Heart left ventricle (tissue), 16 donors: Measurements from ENCODE around the gene PRKCA. TPM values are rescaled to one million over a fixed set of nuclear protein-coding genes. Genes with fewer than 3 reads are reported as not detected.

Experiments used
- ATAC-seq, 4 donors: fragments of 200-7000 bp; cut with Tn5 transposase; one replicate each; pipeline ENCODE4 v1.9.1; 2020 to 2022; ENCODE audit warnings: moderate library complexity in 4 of 4, mild to moderate bottlenecking in 3 of 4, moderate number of reproducible peaks in 1 of 4
- DNase-seq, 5 donors: peaks; one replicate each; pipeline ENCODE4 v3.0.0-alpha.2; 2020
- H3K27ac ChIP-seq, 12 donors: fragments of 200-600 bp; sonication (generic) in 4 of 12; one replicate each; pipeline versions ENCODE4 v1.5.0 to v1.8.0; 2016 to 2022; ENCODE audit warnings: mild to moderate bottlenecking in 2 of 12
- H3K27me3 ChIP-seq, 9 donors: fragments of 200-600 bp; sonication (generic) in 2 of 9; one replicate each; pipeline versions ENCODE4 v1.5.1 to v1.8.0; 2016 to 2022; ENCODE audit warnings: mild to moderate bottlenecking in 3 of 9
- H3K36me3 ChIP-seq, 9 donors: fragments of 200-600 bp; sonication (generic) in 2 of 9; one replicate each; pipeline versions ENCODE4 v1.5.0 to v1.8.0; 2018 to 2022; ENCODE audit warnings: mild to moderate bottlenecking in 2 of 9
- H3K4me1 ChIP-seq, 12 donors: fragments of 200-600 bp; sonication (generic) in 4 of 12; one replicate each; pipeline versions ENCODE4 v1.5.0 to v1.8.0; 2016 to 2022; ENCODE audit warnings: mild to moderate bottlenecking in 3 of 12
- H3K4me3 ChIP-seq, 12 donors: fragments of 200-600 bp; sonication (generic) in 4 of 12; one replicate each; pipeline versions ENCODE4 v1.5.0 to v1.8.0; 2017 to 2022; ENCODE audit warnings: mild to moderate bottlenecking in 9 of 12, moderate library complexity in 4 of 12
- H3K9me3 ChIP-seq, 12 donors: fragments of 200-600 bp; sonication (generic) in 4 of 12; one replicate each; pipeline versions ENCODE4 v1.5.0 to v1.8.0; 2016 to 2022; ENCODE audit warnings: mild to moderate bottlenecking in 1 of 12
- CTCF ChIP-seq, 12 donors: fragments of 200-600 bp; sonication (generic) in 4 of 12; IDR thresholded peaks; one replicate each; pipeline versions ENCODE4 v1.5.0 to v1.8.0; 2018 to 2022; ENCODE audit warnings: antibody characterized with exemption in 12 of 12, mild to moderate bottlenecking in 5 of 12
- POLR2A ChIP-seq, 2 donors: fragments of 450-650 bp; IDR thresholded peaks; one replicate each; pipeline ENCODE4 v1.6.1; 2017; ENCODE audit warnings: antibody characterized with exemption in 2 of 2, mild to moderate bottlenecking in 2 of 2, moderate library complexity in 2 of 2
- WGBS, 4 donors: extraction: QIAGEN DNeasy Blood & Tissue Kit in 2 of 4; methylation state at CpG; one replicate each; pipeline versions ENCODE4 v1.1.5 to v1.1.7; 2013 to 2018; 5-methylcytosine and 5-hydroxymethylcytosine counted together
- intact Hi-C, 10 donors: fragments of 100-400 bp; cut with DNase I; formaldehyde crosslinking; loops; one replicate each; pipeline versions ENCODE4 v1.11.1 to v1.14.2; 2022
- polyA plus RNA-seq, 2 donors: library from polyadenylated mRNA; stranded (reverse); fragments of 200-250 nt; gene quantifications; one replicate each; pipeline ENCODE4 v1.2.3, GENCODE V29; 2013
- total RNA-seq, 9 donors: library from RNA; depleted of rRNA in 2 of 9; stranded (reverse); fragments of >200 nt in 2 of 9; fragmentation: NEBNext Ultra II Directional in 3 of 9; extraction: Animal tissue kit (Norgen Biotek cat#: 25700) in 3 of 9; gene quantifications; one replicate each; pipeline versions ENCODE4 v1.1.0 to v1.2.4, GENCODE V29; 2016 to 2023
- donor health status: ischemic (EF 13 %, LVEDD 7.1; RV severe dilation, severe dysfunction).
- donor health status: healthy with polysubstance abuse.
- donor health status: DM: no; HTN: yes; CAD: no.
- donor health status: DM: no; HTN: no; CAD: no.
- donor health status: ischemic (EF 25% LVEDD 6.9; RV normal size, moderate dysfunction).
- donor health status: ischemic (EF 25% LVEDD 5.7; RV mildly dilated, moderate dysfunction).
- donor health status: healthy.
- donor health status: DM: yes; HTN: yes; CAD: no.
- donor health status: ischemic (EF 35%, LVEDD 5.7; RV mildly dilated, moderate dysfunction).
- donor health status: nonischemic (EF 11% LVEDD 7.7; RV severe dilation, severe dysfunction).
- donor health status: DM: yes; HTN: yes; CAD: no.
- donor health status: PGD.
- donor health status: ischemic (EF 29% LVEDD 5.4; RV normal size, mild dysfunction).
- donor health status: nonischemic (EF 23%, LVEDD 6.1; RV moderate dilation, normal function).

PRKCA gene
- total and polyA plus RNA-seq, 11 donors: 3.4 to 26.8 (median 11.4) TPM

GRCh38 chr17:66508896-66509844 lies 206.8 kb downstream of the PRKCA start:
- DNase-seq: peak in 1 of 5 donors; percentile 34
- H3K36me3 ChIP-seq: no peaks in the 10 kb centered on the region
- intact Hi-C loops: no loop called here
- no peak for TF ChIP-seq CTCF (IDR thresholded peaks at IDR 0.05)
- TF ChIP-seq POLR2A (IDR thresholded peaks at IDR 0.05): no peak
- H3K27ac ChIP-seq: peak overlapping the region in 2 of 12 donors; percentile 9 to 20
- 68 to 77% (median 72%) methylated on average over 8 of the region's 8 CpGs for WGBS, 4 donors
- H3K4me3 ChIP-seq: no peak overlapping the region
- H3K9me3 ChIP-seq: no peaks in the 10 kb centered on the region
- peaks cover 0 to 12% (median 8%) of the 10 kb centered on the region in 12 donors for H3K4me1 ChIP-seq
- peak in 2 of 4 donors; percentile 72 to 80 for ATAC-seq
- no peaks in the 10 kb centered on the region for H3K27me3 ChIP-seq

- 70 to 82% (median 73%) methylated on average over 3 of the region's 3 CpGs for WGBS, 4 donors
- intact Hi-C loops: no loop called here
These were observed 207.5 kb downstream of the PRKCA start for GRCh38 chr17:66509926-66510325.

GRCh38 chr17:66511135-66511534 lies 208.7 kb downstream of the PRKCA start:
- no peaks in the 10 kb centered on the region for H3K27me3 ChIP-seq
- DNase-seq (no peak), ATAC-seq (no peak)
- intact Hi-C loops: no loop called here
- H3K27ac ChIP-seq: no peak overlapping the region
- no peaks in the 10 kb centered on the region for H3K36me3 ChIP-seq
- H3K4me3 ChIP-seq: no peak overlapping the region
- 90 to 91% (median 90%) methylated on average over 3 of the region's 3 CpGs for WGBS, 4 donors
- H3K9me3 ChIP-seq: no peaks in the 10 kb centered on the region
- no peak for TF ChIP-seq POLR2A (IDR thresholded peaks at IDR 0.05)
- TF ChIP-seq CTCF (IDR thresholded peaks at IDR 0.05): no peak
- peaks cover 0 to 12% (median 8%) of the 10 kb centered on the region in 12 donors for H3K4me1 ChIP-seq

More at GRCh38 chr17:66509926-66510325, 207.5 kb downstream of the PRKCA start:
- no peak for ATAC-seq
- Histone ChIP-seq H3K27me3 (no peaks in the 10 kb centered on the region), H3K4me3 (no peak overlapping the region), H3K27ac (no peak overlapping the region), H3K36me3 (no peaks in the 10 kb centered on the region), H3K9me3 (no peaks in the 10 kb centered on the region), H3K4me1 (peaks cover 0 to 12% (median 8%) of the 10 kb centered on the region in 12 donors)
- no peak for TF ChIP-seq POLR2A (IDR thresholded peaks at IDR 0.05)
- no peak for TF ChIP-seq CTCF (IDR thresholded peaks at IDR 0.05)
- DNase-seq: no peak

GRCh38 chr17:66514227-66514806 lies 211.9 kb downstream of the PRKCA start:
- no peak overlapping the region for H3K4me3 ChIP-seq
- no peaks in the 10 kb centered on the region for H3K27me3 ChIP-seq
- TF ChIP-seq POLR2A (IDR thresholded peaks at IDR 0.05) (no peak), CTCF (IDR thresholded peaks at IDR 0.05) (no peak)
- no peaks in the 10 kb centered on the region for H3K36me3 ChIP-seq
- H3K9me3 ChIP-seq: no peaks in the 10 kb centered on the region
- H3K27ac ChIP-seq: no peak overlapping the region
- peaks cover 0 to 10% (median 0%) of the 10 kb centered on the region in 12 donors for H3K4me1 ChIP-seq
- intact Hi-C loops: no loop called here
- ATAC-seq (no peak), DNase-seq (no peak)
- 85 to 90% (median 85%) methylated on average over 11 of the region's 11 CpGs for WGBS, 4 donors
